ENCODE measurements around the gene GDPD4. TPM values are rescaled to one million over a fixed set of nuclear protein-coding genes. Genes with fewer than 3 reads are reported as not detected.

Gene GDPD4
- total and polyA plus RNA-seq, 12 donors = not detected

GRCh38 chr11:77205467-77206263, 95.8 kb downstream of the GDPD4 start:
- ATAC-seq (no peak), DNase-seq (no peak)
- WGBS, 2 donors = 74 to 78% methylated on average over 30 of the region's 30 CpGs
- Histone ChIP-seq H3K27me3 (no peaks in the 10 kb centered on the region), H3K9me3 (no peaks in the 10 kb centered on the region), H3K36me3 (no peaks in the 10 kb centered on the region), H3K27ac (no peak overlapping the region), H3K4me3 (no peak overlapping the region), H3K4me1 (peaks cover 0 to 7% (median 0%) of the 10 kb centered on the region in 9 donors)
- TF ChIP-seq CTCF (IDR thresholded peaks at IDR 0.05) = no peak
- intact Hi-C loops (cut with DNase I) = no loop called here

DNA sequence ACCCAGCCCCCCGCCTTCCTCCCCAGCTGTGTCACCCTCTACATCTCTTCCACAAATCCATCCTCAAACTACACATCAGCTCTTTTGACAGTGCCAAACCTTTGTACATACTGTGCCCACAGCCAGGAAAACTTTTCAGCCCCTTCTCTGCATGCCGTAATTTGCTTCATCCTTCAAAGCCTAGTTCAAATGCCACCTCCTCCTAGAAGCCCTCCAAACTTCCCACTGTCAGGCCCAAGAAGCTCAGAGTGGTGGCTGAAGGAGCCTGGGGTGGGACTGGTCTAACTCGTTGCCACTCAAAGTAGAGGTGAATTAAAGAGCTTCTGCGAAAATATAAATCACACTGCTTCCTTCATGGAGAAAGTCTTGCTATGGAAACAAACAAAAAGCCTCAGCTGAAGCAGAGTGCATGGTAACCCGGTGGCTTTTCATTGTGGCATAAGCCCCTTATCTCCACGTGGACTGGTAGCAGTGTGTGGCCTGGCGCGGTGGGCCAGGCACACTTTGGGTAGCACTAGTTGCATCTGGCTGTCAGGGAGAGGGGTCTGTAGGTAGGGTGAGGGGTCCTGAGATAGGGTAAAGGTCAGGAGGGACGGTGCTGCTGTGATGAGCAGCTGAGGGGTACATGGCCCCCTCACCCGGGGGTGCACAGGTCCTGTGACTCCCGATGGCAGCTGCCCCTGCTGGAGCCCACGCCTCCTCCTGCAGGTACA, 96.6 kb downstream of the GDPD4 start:
- Histone ChIP-seq H3K4me1 (peaks cover 0 to 7% (median 0%) of the 10 kb centered on the region in 9 donors), H3K27me3 (no peaks in the 10 kb centered on the region), H3K9me3 (no peaks in the 10 kb centered on the region), H3K4me3 (no peak overlapping the region), H3K27ac (no peak overlapping the region), H3K36me3 (no peaks in the 10 kb centered on the region)
- ATAC-seq (no peak), DNase-seq (no peak)
- intact Hi-C loops (cut with DNase I) = no loop called here
- 85% methylated on average over 12 of the region's 12 CpGs for WGBS, 2 donors
- no peak for TF ChIP-seq CTCF (IDR thresholded peaks at IDR 0.05)

DNA sequence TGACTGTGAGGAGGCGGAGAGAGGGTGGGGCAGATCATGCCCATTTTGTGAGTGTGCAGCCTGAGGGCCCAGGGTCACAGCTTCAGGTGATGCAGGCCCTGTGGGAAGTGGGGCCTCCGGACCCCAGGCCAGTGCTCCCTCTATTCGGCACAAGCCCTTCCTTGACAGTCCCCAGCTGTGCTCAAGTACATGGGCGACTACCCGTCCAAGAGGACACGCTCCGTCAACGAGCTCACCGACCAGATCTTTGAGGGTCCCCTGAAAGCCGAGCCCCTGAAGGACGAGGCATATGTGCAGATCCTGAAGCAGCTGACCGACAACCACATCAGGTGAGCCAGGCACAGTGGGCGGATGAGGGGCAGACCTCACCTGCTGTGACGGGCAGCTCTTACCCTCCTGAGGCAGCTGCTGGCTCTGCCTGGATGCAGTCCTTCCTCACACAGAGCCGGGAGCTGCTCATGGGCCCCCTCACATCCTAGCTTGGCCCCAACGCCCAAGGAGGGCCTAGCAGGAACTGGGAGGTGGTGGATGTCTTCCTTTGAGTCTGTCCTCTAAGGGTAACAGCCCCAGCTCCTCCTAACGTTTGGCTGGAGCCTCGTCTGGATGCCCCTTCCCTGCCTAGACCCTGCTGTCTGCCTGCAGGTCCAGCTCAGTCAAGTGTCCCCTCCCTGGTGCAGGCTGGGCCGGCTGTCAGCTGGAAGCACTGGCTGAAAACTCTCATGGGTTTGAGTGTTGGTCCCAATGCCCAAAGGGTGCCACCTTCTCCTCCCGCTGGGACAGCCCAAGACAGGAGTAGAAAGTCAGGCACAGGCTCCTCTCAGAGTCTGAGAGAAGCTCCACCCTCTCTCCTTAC, 97.4 kb downstream of the GDPD4 start:
- no peaks in the 10 kb centered on the region for H3K27me3 ChIP-seq
- no peak overlapping the region for H3K27ac ChIP-seq
- H3K36me3 ChIP-seq = no peaks in the 10 kb centered on the region
- H3K4me3 ChIP-seq = no peak overlapping the region
- TF ChIP-seq CTCF (IDR thresholded peaks at IDR 0.05) = no peak
- 83 to 84% methylated on average over 20 of the region's 20 CpGs for WGBS, 2 donors
- DNase-seq (no peak), ATAC-seq (no peak)
- H3K9me3 ChIP-seq = no peaks in the 10 kb centered on the region
- intact Hi-C loops (cut with DNase I) = no loop called here
- H3K4me1 ChIP-seq = peaks cover 0 to 7% (median 0%) of the 10 kb centered on the region in 9 donors
